Measurements from ENCODE around the gene TAGLN.

Gene TAGLN

DNA sequence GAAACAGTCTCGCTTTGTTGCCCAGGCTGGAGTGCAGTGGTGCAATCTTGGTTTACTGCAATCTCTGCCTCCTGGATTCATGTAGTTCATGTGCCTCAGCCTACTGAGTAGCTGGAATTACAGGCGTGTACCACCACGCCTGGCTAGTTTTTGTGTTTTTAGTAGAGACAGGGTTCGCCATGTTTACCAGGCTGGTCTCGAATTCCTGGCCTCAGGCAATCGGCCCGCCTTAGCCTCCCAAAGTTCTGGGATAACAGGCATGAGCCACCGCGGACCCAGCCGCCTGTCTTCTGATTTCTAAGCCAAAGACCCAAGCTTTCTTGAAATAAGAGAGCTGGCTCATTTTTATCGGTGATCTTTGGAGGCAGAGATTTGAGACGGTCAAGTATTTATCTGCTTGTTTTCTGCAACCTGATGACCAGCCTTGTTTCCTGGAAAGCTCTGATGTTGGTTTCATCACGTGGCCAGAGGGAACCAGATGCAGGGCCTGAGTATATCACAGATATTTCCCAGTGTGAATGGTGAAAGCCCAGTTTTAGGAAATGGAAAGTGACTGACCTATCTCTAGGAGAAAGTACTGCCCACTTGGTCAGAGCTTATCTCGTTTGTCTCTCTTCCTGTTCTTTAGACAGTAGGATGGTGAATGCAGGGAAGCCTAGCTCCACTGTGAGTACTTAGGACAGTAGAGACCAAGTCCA lies 26.3 kb upstream of the TAGLN start:
- Histone ChIP-seq H3K4me1 (ENCODE audit: control insufficient read depth, insufficient read depth, low read length) (peaks cover 23% of the 10 kb centered on the region), H3K4me2 (ENCODE audit: low read length) (no peak overlapping the region), H3K27me3 (ENCODE audit: control insufficient read depth, insufficient read depth, low read length) (no peaks in the 10 kb centered on the region), H3K9ac (ENCODE audit: low read depth, low read length) (no peak overlapping the region), H3K36me3 (ENCODE audit: insufficient read depth, low read length) (peaks cover 27% of the 10 kb centered on the region), H3K9me3 (replicated peaks; ENCODE audit: low read length) (no peaks in the 10 kb centered on the region), H3K4me3 (ENCODE audit: low read length) (no peak overlapping the region)

DNA sequence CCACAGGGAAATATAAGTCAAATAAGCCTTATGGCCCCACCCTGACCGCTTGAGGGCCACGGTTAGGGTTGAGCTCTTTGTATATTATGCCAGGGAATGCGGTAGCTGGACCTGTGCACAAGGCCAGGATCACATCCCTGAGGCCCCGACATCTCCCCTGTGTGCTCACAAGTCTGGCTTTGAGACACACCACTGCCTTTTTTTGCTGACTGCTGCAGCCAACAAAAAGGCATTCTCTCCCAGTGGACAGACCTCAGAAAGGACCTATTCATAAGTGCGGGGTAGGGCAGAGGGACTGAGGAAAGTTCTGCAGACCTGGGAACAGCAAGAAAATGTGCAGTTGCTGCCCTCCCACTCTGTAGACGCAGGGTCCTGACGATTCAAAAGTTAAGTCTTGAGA lies 24.1 kb upstream of the TAGLN start:
- Histone ChIP-seq H3K9me3 (replicated peaks; ENCODE audit: low read length) (no peaks in the 10 kb centered on the region), H3K4me2 (ENCODE audit: low read length) (no peak overlapping the region), H3K36me3 (ENCODE audit: insufficient read depth, low read length) (peaks cover 9% of the 10 kb centered on the region), H3K4me1 (ENCODE audit: control insufficient read depth, insufficient read depth, low read length) (peaks cover 31% of the 10 kb centered on the region), H3K4me3 (ENCODE audit: low read length) (no peak overlapping the region), H3K27me3 (ENCODE audit: control insufficient read depth, insufficient read depth, low read length) (no peaks in the 10 kb centered on the region), H3K9ac (ENCODE audit: low read depth, low read length) (no peak overlapping the region)

DNA sequence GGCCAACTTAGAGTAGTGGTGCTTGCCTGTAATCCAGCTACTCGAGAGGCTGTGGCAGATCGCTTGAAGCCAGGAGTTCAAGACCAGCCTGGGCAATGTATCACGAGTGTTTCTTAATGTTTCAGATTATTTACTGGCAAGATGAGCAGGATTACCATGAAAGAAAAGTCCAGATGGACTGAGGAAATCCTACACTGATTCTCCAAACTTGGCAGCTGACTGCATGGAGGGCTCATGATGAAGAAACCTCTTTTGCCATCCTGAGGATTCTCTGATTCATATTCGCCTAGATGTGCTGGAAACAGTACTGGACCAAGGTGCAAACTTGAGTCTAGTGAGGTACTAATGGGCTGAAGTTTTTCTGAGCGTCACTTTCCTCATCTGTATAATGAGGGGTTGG lies 23.4 kb upstream of the TAGLN start:
- H3K9ac ChIP-seq (ENCODE audit: low read depth, low read length), result no peak overlapping the region
- H3K36me3 ChIP-seq (ENCODE audit: insufficient read depth, low read length), result peaks cover 6% of the 10 kb centered on the region
- peaks cover 33% of the 10 kb centered on the region for H3K4me1 ChIP-seq (ENCODE audit: control insufficient read depth, insufficient read depth, low read length)
- H3K4me2 ChIP-seq (ENCODE audit: low read length), result no peak overlapping the region
- no peak overlapping the region for H3K4me3 ChIP-seq (ENCODE audit: low read length)
- no peaks in the 10 kb centered on the region for H3K27me3 ChIP-seq (ENCODE audit: control insufficient read depth, insufficient read depth, low read length)
- H3K9me3 ChIP-seq (replicated peaks; ENCODE audit: low read length), result no peaks in the 10 kb centered on the region

DNA sequence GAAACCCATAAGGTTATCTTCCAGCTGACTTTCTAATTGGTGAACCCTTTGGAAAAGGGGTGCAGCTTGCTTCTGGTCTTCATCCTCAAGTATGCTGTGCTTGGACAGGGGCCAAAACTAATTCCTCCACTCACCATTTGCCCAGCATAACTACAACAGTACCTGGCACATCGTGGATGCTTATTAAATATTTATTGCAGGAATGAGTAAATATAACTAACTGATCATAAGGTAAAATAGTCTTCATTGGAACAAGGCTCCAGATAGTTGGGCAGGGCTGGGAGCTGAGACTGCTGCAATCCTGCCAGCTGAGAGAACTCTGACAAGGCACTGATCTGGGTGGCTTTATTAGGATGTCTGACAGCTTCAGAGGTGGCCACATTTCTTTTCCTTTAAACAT lies 23.0 kb upstream of the TAGLN start:
- Histone ChIP-seq H3K9ac (ENCODE audit: low read depth, low read length) (no peak overlapping the region), H3K4me3 (ENCODE audit: low read length) (no peak overlapping the region), H3K27me3 (ENCODE audit: control insufficient read depth, insufficient read depth, low read length) (no peaks in the 10 kb centered on the region), H3K36me3 (ENCODE audit: insufficient read depth, low read length) (peaks cover 6% of the 10 kb centered on the region), H3K9me3 (replicated peaks; ENCODE audit: low read length) (no peaks in the 10 kb centered on the region), H3K4me1 (ENCODE audit: control insufficient read depth, insufficient read depth, low read length) (peaks cover 37% of the 10 kb centered on the region), H3K4me2 (ENCODE audit: low read length) (no peak overlapping the region)

DNA sequence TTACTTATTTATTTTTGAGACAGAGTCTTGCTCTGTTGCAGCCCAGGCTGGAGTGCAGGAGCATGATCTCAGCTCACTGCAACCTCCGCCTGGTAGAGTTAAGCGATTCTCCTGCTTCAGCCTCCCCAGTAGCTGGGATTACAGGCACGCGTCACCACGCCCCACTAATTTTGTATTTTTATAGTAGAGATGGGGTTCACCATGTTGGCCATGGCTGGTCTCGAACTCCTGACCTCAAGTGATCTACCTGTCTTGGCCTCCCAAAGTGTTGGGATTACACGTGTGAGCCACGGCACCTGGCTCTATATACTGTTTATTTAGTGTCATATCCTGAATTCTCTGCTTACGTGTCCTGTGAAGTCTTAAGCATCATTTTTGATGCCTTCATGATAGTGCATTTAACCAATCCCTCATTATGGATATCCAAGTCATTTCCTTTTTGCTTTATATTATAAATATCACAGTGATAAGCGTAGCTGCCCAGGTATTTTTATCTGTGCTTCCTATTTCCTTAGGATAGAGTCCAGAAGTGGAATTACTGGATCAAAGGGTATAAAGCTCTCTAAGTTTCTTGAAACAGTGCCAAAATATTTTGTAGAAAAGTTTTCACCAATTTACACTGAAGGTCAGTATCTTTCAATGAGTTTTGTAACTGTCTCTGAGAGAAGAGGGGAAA lies 21.5 kb upstream of the TAGLN start:
- H3K9ac ChIP-seq (ENCODE audit: low read depth, low read length), result peak overlapping the region; percentile 92

DNA sequence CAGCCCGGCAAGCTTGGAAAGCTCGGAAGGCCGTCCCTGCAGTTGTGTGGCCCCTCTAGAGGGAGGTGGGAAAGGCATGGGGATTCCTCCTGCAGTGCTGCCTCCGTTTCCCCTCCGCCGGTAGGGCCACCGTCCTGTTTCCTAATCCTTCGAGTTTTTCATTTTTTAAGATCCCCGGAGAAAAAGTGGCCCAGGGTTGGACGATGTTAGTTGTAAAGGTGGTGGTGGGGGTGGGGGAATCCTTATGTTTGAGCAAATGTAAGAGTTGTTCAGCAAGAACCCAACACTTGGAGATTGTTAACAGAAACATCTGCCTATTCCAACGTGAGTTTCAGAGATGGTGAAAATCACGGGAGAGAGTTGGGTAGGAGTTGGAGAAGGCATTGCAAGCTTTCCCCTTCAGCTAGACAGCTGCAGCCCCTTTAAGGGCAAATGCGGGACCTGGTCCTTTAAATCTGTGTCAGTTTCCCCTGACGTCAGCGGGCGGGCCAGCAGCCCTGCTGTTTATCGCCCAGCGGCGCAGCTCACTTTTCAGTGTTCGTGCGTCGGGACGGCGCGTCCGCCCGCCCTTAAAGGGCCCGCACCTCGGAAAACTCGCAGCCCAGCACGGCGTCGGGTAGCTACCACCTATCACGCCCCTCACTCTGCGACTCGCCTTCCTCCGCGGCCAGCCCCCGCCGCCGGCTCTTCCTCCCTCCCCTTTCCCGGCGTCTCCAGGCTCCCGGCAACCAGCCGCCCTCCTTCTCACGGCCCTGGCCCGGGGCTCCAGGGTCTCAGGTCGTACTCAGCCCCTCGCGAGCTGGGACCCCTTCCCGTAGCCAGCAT lies 20.7 kb upstream of the TAGLN start, which contains the start of gene SIDT2:
Gene SIDT2 (plus strand): TSS at position 534 of the 825 bp plus-strand sequence. CDS start 521 bp downstream, outside the sequence.
- Histone ChIP-seq H3K4me3 (ENCODE audit: low read length) (peak within 1 kb of the TSS; percentile 87), H3K4me1 (ENCODE audit: control insufficient read depth, insufficient read depth, low read length) (peaks cover 24% of the 10 kb centered on the region), H3K9me3 (replicated peaks; ENCODE audit: low read length) (no peaks in the 10 kb centered on the region), H3K27me3 (ENCODE audit: control insufficient read depth, insufficient read depth, low read length) (no peaks in the 10 kb centered on the region), H3K9ac (ENCODE audit: low read depth, low read length) (peak within 1 kb of the TSS; percentile 92), H3K4me2 (ENCODE audit: low read length) (peak within 1 kb of the TSS; percentile 99), H3K36me3 (ENCODE audit: insufficient read depth, low read length) (peaks cover 13% of the 10 kb centered on the region)

More for the DNA sequence above, 21.5 kb upstream of the TAGLN start:
- Histone ChIP-seq H3K4me1 (ENCODE audit: control insufficient read depth, insufficient read depth, low read length) (peaks cover 28% of the 10 kb centered on the region), H3K4me3 (ENCODE audit: low read length) (peak overlapping the region; percentile 87), H3K27me3 (ENCODE audit: control insufficient read depth, insufficient read depth, low read length) (no peaks in the 10 kb centered on the region), H3K4me2 (ENCODE audit: low read length) (peak overlapping the region; percentile 99), H3K36me3 (ENCODE audit: insufficient read depth, low read length) (peaks cover 11% of the 10 kb centered on the region), H3K9me3 (replicated peaks; ENCODE audit: low read length) (no peaks in the 10 kb centered on the region)

DNA sequence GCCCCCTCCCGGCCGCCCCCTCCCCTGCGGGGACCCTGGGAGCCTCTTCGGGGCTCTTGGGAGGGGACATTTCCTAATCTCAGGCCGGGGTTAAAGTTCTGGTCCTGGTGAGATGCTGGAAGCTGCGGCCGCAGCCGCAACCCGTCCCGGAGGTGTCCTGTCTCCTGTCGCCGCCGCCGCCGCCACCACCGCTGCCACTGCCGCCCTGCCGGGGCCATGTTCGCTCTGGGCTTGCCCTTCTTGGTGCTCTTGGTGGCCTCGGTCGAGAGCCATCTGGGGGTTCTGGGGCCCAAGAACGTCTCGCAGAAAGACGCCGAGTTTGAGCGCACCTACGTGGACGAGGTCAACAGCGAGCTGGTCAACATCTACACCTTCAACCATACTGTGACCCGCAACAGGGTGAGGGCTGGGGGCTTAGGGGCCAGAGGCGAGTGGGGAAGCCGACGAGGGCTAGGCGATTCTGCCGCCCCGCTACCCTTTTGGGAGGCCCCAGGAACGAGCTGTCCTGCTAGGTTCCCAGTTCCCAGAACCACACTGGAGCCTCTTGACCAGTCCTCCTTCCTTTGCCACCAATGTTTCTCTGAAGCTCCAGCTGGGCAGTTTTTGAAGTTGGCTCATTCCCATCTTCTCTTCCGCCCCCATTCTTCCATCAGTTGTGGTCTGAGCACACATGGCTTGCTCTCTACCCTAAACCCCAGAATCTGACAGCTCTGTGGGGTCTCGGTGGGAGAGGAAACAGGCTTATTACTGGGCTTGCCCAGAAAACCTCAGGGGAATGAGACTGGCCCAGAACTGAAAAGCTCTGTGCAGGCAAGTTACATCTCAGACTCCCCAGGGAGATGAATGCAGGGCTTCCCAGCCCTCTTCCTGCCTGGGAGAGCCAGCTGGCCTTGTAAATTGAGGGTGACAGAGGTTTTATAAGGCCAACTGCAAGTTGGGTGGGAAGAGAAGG lies 19.8 kb upstream of the TAGLN start:
- Histone ChIP-seq H3K4me1 (ENCODE audit: control insufficient read depth, insufficient read depth, low read length) (peaks cover 24% of the 10 kb centered on the region), H3K4me3 (ENCODE audit: low read length) (peak overlapping the region; percentile 87), H3K27me3 (ENCODE audit: control insufficient read depth, insufficient read depth, low read length) (no peaks in the 10 kb centered on the region), H3K9ac (ENCODE audit: low read depth, low read length) (peak overlapping the region; percentile 92), H3K9me3 (replicated peaks; ENCODE audit: low read length) (no peaks in the 10 kb centered on the region), H3K4me2 (ENCODE audit: low read length) (peak overlapping the region; percentile 99), H3K36me3 (ENCODE audit: insufficient read depth, low read length) (peaks cover 19% of the 10 kb centered on the region)

DNA sequence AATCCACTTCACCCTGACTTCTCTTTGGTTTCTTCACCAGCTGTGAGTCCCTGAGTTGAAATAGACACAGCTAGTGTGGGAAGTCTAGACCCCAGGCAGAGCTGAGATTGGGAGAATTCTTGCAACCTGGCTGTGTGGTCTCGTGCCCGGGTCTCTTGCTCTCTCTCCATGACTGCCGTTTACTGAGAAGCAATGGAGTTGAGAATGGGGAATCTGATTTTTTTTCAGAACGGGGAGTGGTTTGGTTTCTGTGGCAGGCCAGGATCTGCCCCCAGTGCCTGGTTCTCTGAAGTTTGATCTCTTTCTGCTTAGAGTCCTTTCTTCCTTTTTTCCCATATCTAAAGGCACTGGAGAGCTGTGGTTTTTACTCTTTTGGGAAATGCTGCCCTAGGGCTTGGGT lies 19.1 kb upstream of the TAGLN start:
- Histone ChIP-seq H3K27me3 (ENCODE audit: control insufficient read depth, insufficient read depth, low read length) (no peaks in the 10 kb centered on the region), H3K4me2 (ENCODE audit: low read length) (peak overlapping the region; percentile 99), H3K9me3 (replicated peaks; ENCODE audit: low read length) (no peaks in the 10 kb centered on the region), H3K9ac (ENCODE audit: low read depth, low read length) (peak overlapping the region; percentile 92), H3K4me1 (ENCODE audit: control insufficient read depth, insufficient read depth, low read length) (peaks cover 24% of the 10 kb centered on the region), H3K36me3 (ENCODE audit: insufficient read depth, low read length) (peaks cover 19% of the 10 kb centered on the region), H3K4me3 (ENCODE audit: low read length) (peak overlapping the region; percentile 87)

DNA sequence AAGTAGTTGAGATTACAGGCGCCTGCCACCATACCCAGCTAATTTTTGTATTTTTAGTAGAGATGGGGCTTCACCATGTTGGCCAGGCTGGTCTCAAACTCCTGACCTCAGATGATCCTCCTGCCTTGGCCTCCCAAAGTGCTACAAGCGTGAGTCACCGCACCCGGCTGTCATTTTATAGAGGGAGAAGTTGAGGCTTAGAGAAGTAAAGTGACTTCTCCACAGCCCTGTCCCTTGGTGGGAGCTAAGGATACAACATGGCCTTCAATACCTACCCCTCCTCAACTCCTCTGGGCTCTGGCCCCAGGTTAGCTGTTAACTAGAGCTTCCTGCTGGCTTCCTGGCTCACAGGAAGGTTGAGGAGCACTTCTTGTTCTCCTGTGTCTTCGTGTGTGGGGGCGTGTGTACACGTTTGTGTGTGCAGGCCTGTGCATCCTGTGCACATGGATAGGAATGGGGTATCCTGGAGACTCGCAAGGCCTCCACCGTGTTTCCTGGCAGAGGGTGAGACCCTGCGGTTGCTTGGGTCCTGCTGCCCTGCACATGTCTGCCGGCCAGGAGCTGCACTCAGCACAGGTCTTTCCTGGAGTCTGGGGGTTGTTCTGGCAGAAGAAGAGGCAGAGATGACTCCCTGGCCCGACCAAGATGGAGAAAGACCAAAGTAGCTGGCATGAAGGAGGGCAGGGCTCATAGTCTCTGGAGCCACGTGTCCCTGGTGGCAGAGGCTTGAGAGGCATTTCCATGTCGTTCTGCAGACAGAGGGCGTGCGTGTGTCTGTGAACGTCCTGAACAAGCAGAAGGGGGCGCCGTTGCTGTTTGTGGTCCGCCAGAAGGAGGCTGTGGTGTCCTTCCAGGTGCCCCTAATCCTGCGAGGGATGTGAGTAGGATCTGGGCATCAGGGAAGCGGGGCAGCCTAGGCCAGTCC lies 18.2 kb upstream of the TAGLN start:
- H3K9me3 ChIP-seq (replicated peaks; ENCODE audit: low read length), result no peaks in the 10 kb centered on the region
- peaks cover 24% of the 10 kb centered on the region for H3K36me3 ChIP-seq (ENCODE audit: insufficient read depth, low read length)
- H3K4me3 ChIP-seq (ENCODE audit: low read length), result peak overlapping the region; percentile 40
- peaks cover 24% of the 10 kb centered on the region for H3K4me1 ChIP-seq (ENCODE audit: control insufficient read depth, insufficient read depth, low read length)
- peak overlapping the region; percentile 99 for H3K4me2 ChIP-seq (ENCODE audit: low read length)
- no peaks in the 10 kb centered on the region for H3K27me3 ChIP-seq (ENCODE audit: control insufficient read depth, insufficient read depth, low read length)
- peak overlapping the region; percentile 17 for H3K9ac ChIP-seq (ENCODE audit: low read depth, low read length)
